B cell (primary cell): Measurements from ENCODE around the gene GOLGA6L1. TPM values are rescaled to one million over a fixed set of nuclear protein-coding genes. Genes with fewer than 3 reads are reported as not detected.
"Not testable (repeated sequence)": the region's sequence is repeated elsewhere in the genome, so short reads cannot be mapped to it uniquely, and the experiment has no call there.

Experiments
- ATAC-seq: fragments of 200-7000 bp; cut with Tn5 transposase; one replicate; pipeline ENCODE4 v1.10.0; 2021; ENCODE audit warnings: low read depth, mild to moderate bottlenecking, moderate number of reproducible peaks, moderate library complexity
- CTCF ChIA-PET: fragments of 350-600 bp; sonication (Branson Sonifier 250); formaldehyde crosslinking; loops from one replicate; lab custom pipeline; 2021; ENCODE audit warnings: antibody characterized with exemption, inconsistent platforms; lab: Charles Lee
- POLR2A ChIA-PET: fragments of 350-600 bp; sonication (Branson Sonifier 250); formaldehyde crosslinking; loops from one replicate; lab custom pipeline; 2021; ENCODE audit warnings: antibody characterized with exemption; lab: Charles Lee
- DNase-seq: peaks from one replicate; pipeline ENCODE4 v3.0.0; 2013
- H2AFZ ChIP-seq: 2 replicates; pipeline ENCODE4 v1.6.1; 2012; ENCODE audit warnings: mild to moderate bottlenecking, low read depth, low read length; ENCODE audit not compliant: insufficient read depth, poor library complexity, severe bottlenecking
- H3K27ac ChIP-seq, 2 donors: 1 replicate in 1 of 2; 2 replicates in 1 of 2; pipeline ENCODE4 v1.5.1; 2012 to 2013; ENCODE audit warnings: low read length in 2 of 2, mild to moderate bottlenecking in 2 of 2, moderate library complexity in 1 of 2
- H3K27me3 ChIP-seq, 4 experiments: fragments of 200-600 bp in 1 of 4; sonication (generic) in 1 of 4; replicated peaks in 1 of 4; 1 replicate in 2 of 4; 2 replicates in 2 of 4; pipeline versions ENCODE4 v1.6.1 to v1.7.0; 2013 to 2016; ENCODE audit warnings: low read length in 3 of 4, mild to moderate bottlenecking in 2 of 4, mixed read lengths in 1 of 4, moderate library complexity in 1 of 4; ENCODE audit not compliant: insufficient read depth in 4 of 4, control insufficient read depth in 3 of 4; ENCODE audit errors: control extremely low read depth in 1 of 4
- H3K36me3 ChIP-seq, 2 experiments: replicated peaks in 1 of 2; 1 replicate in 1 of 2; 2 replicates in 1 of 2; pipeline versions ENCODE4 v1.6.1 to v1.7.1; 2013; ENCODE audit warnings: low read length in 1 of 2; ENCODE audit not compliant: insufficient read depth in 2 of 2, control insufficient read depth in 1 of 2; ENCODE audit errors: control extremely low read depth in 1 of 2, extremely low read depth in 1 of 2
- H3K4me1 ChIP-seq, 2 donors: fragments of 200-600 bp in 1 of 2; sonication (generic) in 1 of 2; 1 replicate in 1 of 2; 2 replicates in 1 of 2; pipeline versions ENCODE4 v1.5.1 to v1.6.1; 2013 to 2017; ENCODE audit warnings: low read length in 2 of 2; ENCODE audit not compliant: control insufficient read depth in 2 of 2, insufficient read depth in 2 of 2
- H3K4me2 ChIP-seq: replicated peaks from 2 replicates; pipeline ENCODE3; 2012; ENCODE audit warnings: mild to moderate bottlenecking, low read depth, low read length; ENCODE audit not compliant: poor library complexity, severe bottlenecking
- H3K4me3 ChIP-seq, 5 experiments: fragments of 200-600 bp in 1 of 5; sonication (generic) in 1 of 5; 1 replicate in 3 of 5; 2 replicates in 2 of 5; pipeline versions ENCODE4 v1.5.1 to v1.7.0; 2011 to 2016; ENCODE audit warnings: low read length in 4 of 5, mild to moderate bottlenecking in 4 of 5, low read depth in 2 of 5, control low read depth in 1 of 5, moderate library complexity in 1 of 5; ENCODE audit not compliant: insufficient read depth in 1 of 5; ENCODE audit errors: control extremely low read depth in 1 of 5, extremely low read depth in 1 of 5
- H3K79me2 ChIP-seq: fragments of 200-600 bp; sonication (generic); one replicate; pipeline ENCODE4 v1.6.0; 2016; ENCODE audit warnings: low read length; ENCODE audit not compliant: control insufficient read depth, insufficient read depth
- H3K9ac ChIP-seq: fragments of 200-600 bp; sonication (generic); 2 replicates; pipeline ENCODE4 v1.6.1; 2017; ENCODE audit warnings: mild to moderate bottlenecking, low read length, moderate library complexity
- H3K9me3 ChIP-seq, 3 donors: one replicate each; pipeline versions ENCODE4 v1.6.1 to v1.7.1; 2013; ENCODE audit warnings: low read length in 2 of 3; ENCODE audit not compliant: control insufficient read depth in 2 of 3, insufficient read depth in 1 of 3; ENCODE audit errors: control extremely low read depth in 1 of 3
- H4K20me1 ChIP-seq: 2 replicates; pipeline ENCODE4 v1.6.0; 2012; ENCODE audit warnings: mild to moderate bottlenecking, low read length; ENCODE audit not compliant: insufficient read depth, control insufficient read depth, poor library complexity, severe bottlenecking
- H3K27ac Mint-ChIP-seq: one replicate; pipeline ENCODE4 v1.8.0; 2021; ENCODE audit warnings: mixed read lengths
- H3K27me3 Mint-ChIP-seq: one replicate; pipeline ENCODE4 v1.8.0; 2021; ENCODE audit warnings: mixed read lengths
- H3K4me1 Mint-ChIP-seq: one replicate; pipeline ENCODE4 v1.8.0; 2021; ENCODE audit warnings: mixed read lengths
- H3K4me3 Mint-ChIP-seq: one replicate; pipeline ENCODE4 v1.8.0; 2021; ENCODE audit warnings: mixed read lengths
- H3K9me3 Mint-ChIP-seq: one replicate; pipeline ENCODE4 v1.8.0; 2022; ENCODE audit warnings: mixed read lengths; ENCODE audit not compliant: insufficient read depth
- WGBS: methylation state at CpG from one replicate; pipeline ENCODE4 v1.1.5; 2013; ENCODE audit warnings: missing lambda C conversion rate; ENCODE audit not compliant: insufficient coverage; 5-methylcytosine and 5-hydroxymethylcytosine counted together
- intact Hi-C: fragments of 100-400 bp; cut with micrococcal nuclease; formaldehyde crosslinking; loops from one replicate; pipeline ENCODE4 v1.10.0; 2022
- polyA minus RNA-seq: library from RNA; depleted of rRNA, polyadenylated mRNA; stranded (reverse); fragments of >200 nt; gene quantifications from 2 replicates; pipeline ENCODE4 v1.2.3, GENCODE V29; 2012
- polyA plus RNA-seq: library from polyadenylated mRNA; depleted of rRNA; stranded (reverse); fragments of >200 nt; gene quantifications from 2 replicates; pipeline ENCODE4 v1.2.3, GENCODE V29; 2012
- total RNA-seq, 2 donors: library from RNA; stranded (reverse); fragments of 120-200 nt in 1 of 2; gene quantifications; 1 replicate in 1 of 2; 2 replicates in 1 of 2; pipeline versions ENCODE4 v1.2.3 to v1.2.4, GENCODE V29; 2013 to 2022

GOLGA6L1 gene, protein sequence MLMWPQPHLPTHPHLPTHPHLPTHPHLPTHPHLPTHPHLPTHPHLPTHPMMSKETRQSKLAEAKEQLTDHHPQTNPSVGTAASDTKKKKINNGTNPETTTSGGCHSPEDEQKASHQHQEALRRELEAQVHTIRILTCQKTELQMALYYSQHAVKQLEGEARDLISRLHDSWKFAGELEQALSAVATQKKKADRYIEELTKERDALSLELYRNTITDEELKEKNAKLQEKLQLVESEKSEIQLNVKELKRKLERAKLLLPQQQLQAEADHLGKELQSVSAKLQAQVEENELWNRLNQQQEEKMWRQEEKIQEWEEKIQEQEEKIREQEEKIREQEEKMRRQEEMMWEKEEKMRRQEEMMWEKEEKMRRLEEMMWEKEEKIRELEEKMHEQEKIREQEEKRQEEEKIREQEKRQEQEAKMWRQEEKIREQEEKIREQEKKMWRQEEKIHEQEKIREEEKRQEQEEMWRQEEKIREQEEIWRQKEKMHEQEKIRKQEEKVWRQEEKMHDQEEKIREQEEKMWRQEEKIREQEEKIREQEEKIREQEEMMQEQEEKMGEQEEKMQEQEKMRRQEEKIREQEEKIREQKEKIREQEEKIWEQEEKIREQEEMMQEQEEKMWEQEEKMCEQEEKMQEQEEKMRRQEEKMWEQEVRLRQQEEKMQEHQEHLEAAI
- total RNA-seq (not detected in 2 replicates), polyA plus RNA-seq (not detected in 2 replicates), polyA minus RNA-seq (not detected in 2 replicates)
- not detected for total RNA-seq (2013)

DNA sequence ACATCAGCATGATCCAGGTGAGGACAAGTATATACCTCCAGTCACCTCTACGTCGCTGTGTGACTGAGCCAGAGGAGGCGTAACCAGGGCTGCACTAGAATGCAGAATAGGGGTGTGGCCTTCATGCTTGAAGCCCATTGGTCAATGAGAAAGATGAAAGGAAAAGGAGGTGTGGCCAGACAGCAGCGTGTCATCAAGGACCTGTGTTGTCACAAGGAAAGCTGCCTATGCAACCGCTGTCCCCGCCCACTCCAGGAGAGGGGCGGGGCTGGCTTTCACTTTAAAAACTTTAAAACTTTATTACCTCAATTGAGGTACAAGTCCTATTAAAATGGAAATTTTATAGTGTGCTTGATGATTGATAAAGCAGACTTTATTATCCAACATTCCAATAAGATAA, at the start of gene GOLGA6L1:
GOLGA6L1 (minus strand) TSS at position 101 of the 400 bp plus-strand sequence; CDS start at position 10, 91 bp downstream.
- POLR2A ChIA-PET, H3K27me3 ChIP-seq, H3K9ac ChIP-seq, H3K27ac ChIP-seq, CTCF ChIA-PET, intact Hi-C loops, H3K4me2 ChIP-seq, H3K4me1 ChIP-seq, H3K9me3 Mint-ChIP-seq, H3K27ac Mint-ChIP-seq, H3K4me3 ChIP-seq, DNase-seq, ATAC-seq, H3K27me3 Mint-ChIP-seq, H3K4me1 Mint-ChIP-seq, H3K9me3 ChIP-seq, H3K4me3 Mint-ChIP-seq, H3K36me3 ChIP-seq, H2AFZ ChIP-seq, H3K79me2 ChIP-seq, H4K20me1 ChIP-seq: not testable (repeated sequence)
- WGBS: no CpG with 5 or more reads among the region's 7 CpGs

- H3K9me3 Mint-ChIP-seq, ATAC-seq, H2AFZ ChIP-seq, H3K4me3 Mint-ChIP-seq, H3K79me2 ChIP-seq, H3K27ac ChIP-seq, H3K36me3 ChIP-seq, H3K4me1 Mint-ChIP-seq, POLR2A ChIA-PET, H3K27me3 Mint-ChIP-seq, intact Hi-C loops, H3K27ac Mint-ChIP-seq, H3K4me3 ChIP-seq, H4K20me1 ChIP-seq, H3K9ac ChIP-seq, H3K4me2 ChIP-seq, H3K9me3 ChIP-seq, CTCF ChIA-PET, H3K4me1 ChIP-seq, H3K27me3 ChIP-seq, DNase-seq: not testable (repeated sequence)
- 89% methylated on average over 8 of the region's 11 CpGs for WGBS
These were observed 44.6 kb upstream of the GOLGA6L1 start for GRCh38 chr15:23181201-23181600.

GRCh38 chr15:23180547-23180927, 43.9 kb upstream of the GOLGA6L1 start:
- H3K4me1 ChIP-seq, H3K36me3 ChIP-seq, H3K9ac ChIP-seq, H4K20me1 ChIP-seq, intact Hi-C loops, H3K27ac Mint-ChIP-seq, H3K4me3 Mint-ChIP-seq, H3K4me3 ChIP-seq, H3K9me3 ChIP-seq, H3K27ac ChIP-seq, CTCF ChIA-PET, H3K27me3 Mint-ChIP-seq, ATAC-seq, H3K9me3 Mint-ChIP-seq, DNase-seq, H3K79me2 ChIP-seq, POLR2A ChIA-PET, H3K4me2 ChIP-seq, H2AFZ ChIP-seq, H3K27me3 ChIP-seq, H3K4me1 Mint-ChIP-seq: not testable (repeated sequence)
- WGBS: 63% methylated on average over 2 of the region's 16 CpGs
